ENCODE results near the gene PRKAR1A.

Gene PRKAR1A

GRCh38 chr17:68532826-68533225 is 20.6 kb downstream of the PRKAR1A start:
- H3K4me3 ChIP-seq (ENCODE audit: low read depth, low read length) = no peak overlapping the region
- no peak for DNase-seq (ENCODE audit: low read depth)
- TF ChIP-seq, protein P1, sequence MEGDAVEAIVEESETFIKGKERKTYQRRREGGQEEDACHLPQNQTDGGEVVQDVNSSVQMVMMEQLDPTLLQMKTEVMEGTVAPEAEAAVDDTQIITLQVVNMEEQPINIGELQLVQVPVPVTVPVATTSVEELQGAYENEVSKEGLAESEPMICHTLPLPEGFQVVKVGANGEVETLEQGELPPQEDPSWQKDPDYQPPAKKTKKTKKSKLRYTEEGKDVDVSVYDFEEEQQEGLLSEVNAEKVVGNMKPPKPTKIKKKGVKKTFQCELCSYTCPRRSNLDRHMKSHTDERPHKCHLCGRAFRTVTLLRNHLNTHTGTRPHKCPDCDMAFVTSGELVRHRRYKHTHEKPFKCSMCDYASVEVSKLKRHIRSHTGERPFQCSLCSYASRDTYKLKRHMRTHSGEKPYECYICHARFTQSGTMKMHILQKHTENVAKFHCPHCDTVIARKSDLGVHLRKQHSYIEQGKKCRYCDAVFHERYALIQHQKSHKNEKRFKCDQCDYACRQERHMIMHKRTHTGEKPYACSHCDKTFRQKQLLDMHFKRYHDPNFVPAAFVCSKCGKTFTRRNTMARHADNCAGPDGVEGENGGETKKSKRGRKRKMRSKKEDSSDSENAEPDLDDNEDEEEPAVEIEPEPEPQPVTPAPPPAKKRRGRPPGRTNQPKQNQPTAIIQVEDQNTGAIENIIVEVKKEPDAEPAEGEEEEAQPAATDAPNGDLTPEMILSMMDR (IDR thresholded peaks at IDR 0.05; ENCODE audit: control insufficient read depth, extremely low read depth, insufficient read depth) = no peak

- TF ChIP-seq, protein P1 (IDR thresholded peaks at IDR 0.05; ENCODE audit: control insufficient read depth, extremely low read depth, insufficient read depth) = peak; percentile 35
- no peak for DNase-seq (ENCODE audit: low read depth)
- H3K4me3 ChIP-seq (ENCODE audit: low read depth, low read length) = no peak overlapping the region
Measured at GRCh38 chr17:68533887-68534694, 21.9 kb downstream of the PRKAR1A start.

GRCh38 chr17:68534695-68535088 is 22.5 kb downstream of the PRKAR1A start:
- TF ChIP-seq, protein P1 (IDR thresholded peaks at IDR 0.05; ENCODE audit: control insufficient read depth, extremely low read depth, insufficient read depth) = no peak
- DNase-seq (ENCODE audit: low read depth) = no peak
- H3K4me3 ChIP-seq (ENCODE audit: low read depth, low read length) = no peak overlapping the region

- no peak for DNase-seq (ENCODE audit: low read depth)
- no peak overlapping the region for H3K4me3 ChIP-seq (ENCODE audit: low read depth, low read length)
- TF ChIP-seq, protein P1 (IDR thresholded peaks at IDR 0.05; ENCODE audit: control insufficient read depth, extremely low read depth, insufficient read depth) = no peak
Measured at GRCh38 chr17:68535922-68536321, 23.7 kb downstream of the PRKAR1A start.

GRCh38 chr17:68539548-68540467 is 27.6 kb downstream of the PRKAR1A start:
- no peak overlapping the region for H3K4me3 ChIP-seq (ENCODE audit: low read depth, low read length)
- peak; percentile 45 for DNase-seq (ENCODE audit: low read depth)
- TF ChIP-seq, protein P1 (IDR thresholded peaks at IDR 0.05; ENCODE audit: control insufficient read depth, extremely low read depth, insufficient read depth) = peak; percentile 65

DNA sequence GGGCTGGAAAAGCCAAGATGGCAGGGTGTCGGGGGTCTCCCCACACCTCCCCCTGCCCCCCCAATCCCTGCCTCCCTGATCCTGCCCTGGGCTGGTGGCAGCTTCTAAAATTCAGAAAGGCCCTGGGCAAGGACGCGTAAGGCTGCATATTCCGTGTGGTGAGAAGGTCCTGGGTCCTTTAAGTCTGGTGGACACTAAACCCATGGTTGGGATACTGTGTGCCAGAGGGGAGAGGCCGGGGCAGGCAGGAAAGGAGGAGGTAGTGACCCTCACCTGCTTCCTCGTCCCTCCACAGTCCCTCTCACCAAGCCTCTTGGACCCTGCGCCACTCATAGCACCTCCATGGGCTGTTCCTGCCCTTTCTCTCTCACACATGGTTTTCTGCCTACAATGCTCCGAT is 28.8 kb downstream of the PRKAR1A start:
- no peak overlapping the region for H3K4me3 ChIP-seq (ENCODE audit: low read depth, low read length)
- TF ChIP-seq, protein P1 (IDR thresholded peaks at IDR 0.05; ENCODE audit: control insufficient read depth, extremely low read depth, insufficient read depth) = no peak
- DNase-seq (ENCODE audit: low read depth) = no peak

Data from LNCaP clone FGC (cell line).